ENCODE data around the gene DND1.
"Not testable (repeated sequence)": the region's sequence is repeated elsewhere in the genome, so short reads cannot be mapped to it uniquely, and the experiment has no call there.

Gene DND1

GRCh38 chr5:140639148-140639981, 34.0 kb downstream of the DND1 start, which contains the start of gene TMCO6:
Gene TMCO6, plus strand, starts transcription at chr5:140639451. Its CDS starts 77 bp downstream, at chr5:140639528.
- TF ChIP-seq, protein P1, sequence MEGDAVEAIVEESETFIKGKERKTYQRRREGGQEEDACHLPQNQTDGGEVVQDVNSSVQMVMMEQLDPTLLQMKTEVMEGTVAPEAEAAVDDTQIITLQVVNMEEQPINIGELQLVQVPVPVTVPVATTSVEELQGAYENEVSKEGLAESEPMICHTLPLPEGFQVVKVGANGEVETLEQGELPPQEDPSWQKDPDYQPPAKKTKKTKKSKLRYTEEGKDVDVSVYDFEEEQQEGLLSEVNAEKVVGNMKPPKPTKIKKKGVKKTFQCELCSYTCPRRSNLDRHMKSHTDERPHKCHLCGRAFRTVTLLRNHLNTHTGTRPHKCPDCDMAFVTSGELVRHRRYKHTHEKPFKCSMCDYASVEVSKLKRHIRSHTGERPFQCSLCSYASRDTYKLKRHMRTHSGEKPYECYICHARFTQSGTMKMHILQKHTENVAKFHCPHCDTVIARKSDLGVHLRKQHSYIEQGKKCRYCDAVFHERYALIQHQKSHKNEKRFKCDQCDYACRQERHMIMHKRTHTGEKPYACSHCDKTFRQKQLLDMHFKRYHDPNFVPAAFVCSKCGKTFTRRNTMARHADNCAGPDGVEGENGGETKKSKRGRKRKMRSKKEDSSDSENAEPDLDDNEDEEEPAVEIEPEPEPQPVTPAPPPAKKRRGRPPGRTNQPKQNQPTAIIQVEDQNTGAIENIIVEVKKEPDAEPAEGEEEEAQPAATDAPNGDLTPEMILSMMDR (IDR thresholded peaks at IDR 0.05; ENCODE audit: low read depth, low read length, missing control alignments): peak; percentile 79
- peak; percentile 83 for DNase-seq (ENCODE audit: low read depth)
- H3K4me3 ChIP-seq (ENCODE audit: low read depth, low read length): peak within 1 kb of the TSS; percentile 92

DNA sequence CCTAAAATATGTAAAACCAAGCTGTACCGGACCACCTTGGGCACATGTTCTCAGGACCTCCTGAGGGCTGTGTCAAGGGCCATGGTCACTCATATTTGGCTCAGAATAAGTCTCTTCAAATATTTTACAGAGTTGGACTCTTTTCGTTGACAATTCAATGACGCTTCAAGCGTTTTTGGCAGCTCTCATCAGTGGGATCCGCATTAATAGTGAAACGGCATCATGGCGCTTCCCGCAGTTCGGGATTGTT, 34.6 kb downstream of the DND1 start:
- peak overlapping the region; percentile 92 for H3K4me3 ChIP-seq (ENCODE audit: low read depth, low read length)
- DNase-seq (ENCODE audit: low read depth): not testable (repeated sequence)

DNA sequence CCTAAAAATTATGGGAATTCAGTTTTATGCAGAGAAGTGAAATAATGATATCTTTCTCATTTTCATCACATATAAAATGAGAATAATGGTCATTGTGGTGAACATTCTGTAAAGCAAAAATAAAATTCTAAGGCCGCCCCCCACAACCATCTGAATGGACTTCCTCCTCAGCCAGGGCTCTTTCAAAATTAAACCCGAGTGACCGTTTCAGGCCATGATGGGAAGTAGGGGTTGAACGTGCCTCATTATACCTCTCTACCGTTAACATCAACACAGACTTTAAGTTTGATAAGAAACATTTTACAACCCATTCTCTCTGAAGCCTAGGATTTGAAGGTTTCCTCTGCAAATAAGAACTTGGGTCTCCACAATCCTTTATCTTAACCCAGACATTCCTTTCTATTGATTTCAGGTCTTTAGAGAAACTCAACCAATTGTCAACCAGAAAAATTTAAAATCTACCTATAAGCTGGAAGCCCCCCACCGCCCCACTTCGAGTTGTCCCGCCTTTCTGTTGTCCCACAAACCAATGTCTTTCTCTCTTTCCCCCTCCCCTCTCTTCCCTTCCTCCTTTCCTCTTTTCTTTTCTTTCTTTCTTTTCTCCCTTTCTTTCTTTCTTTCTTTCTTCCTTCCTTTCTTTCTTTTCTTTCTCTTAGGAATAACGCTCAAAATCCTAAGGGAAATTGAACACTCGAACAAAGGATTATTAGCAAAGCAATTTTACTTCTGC, 35.8 kb downstream of the DND1 start:
- TF ChIP-seq, protein P1 (IDR thresholded peaks at IDR 0.05; ENCODE audit: low read depth, low read length, missing control alignments): no peak
- H3K4me3 ChIP-seq (ENCODE audit: low read depth, low read length): no peak overlapping the region
- no peak for DNase-seq (ENCODE audit: low read depth)

DNA sequence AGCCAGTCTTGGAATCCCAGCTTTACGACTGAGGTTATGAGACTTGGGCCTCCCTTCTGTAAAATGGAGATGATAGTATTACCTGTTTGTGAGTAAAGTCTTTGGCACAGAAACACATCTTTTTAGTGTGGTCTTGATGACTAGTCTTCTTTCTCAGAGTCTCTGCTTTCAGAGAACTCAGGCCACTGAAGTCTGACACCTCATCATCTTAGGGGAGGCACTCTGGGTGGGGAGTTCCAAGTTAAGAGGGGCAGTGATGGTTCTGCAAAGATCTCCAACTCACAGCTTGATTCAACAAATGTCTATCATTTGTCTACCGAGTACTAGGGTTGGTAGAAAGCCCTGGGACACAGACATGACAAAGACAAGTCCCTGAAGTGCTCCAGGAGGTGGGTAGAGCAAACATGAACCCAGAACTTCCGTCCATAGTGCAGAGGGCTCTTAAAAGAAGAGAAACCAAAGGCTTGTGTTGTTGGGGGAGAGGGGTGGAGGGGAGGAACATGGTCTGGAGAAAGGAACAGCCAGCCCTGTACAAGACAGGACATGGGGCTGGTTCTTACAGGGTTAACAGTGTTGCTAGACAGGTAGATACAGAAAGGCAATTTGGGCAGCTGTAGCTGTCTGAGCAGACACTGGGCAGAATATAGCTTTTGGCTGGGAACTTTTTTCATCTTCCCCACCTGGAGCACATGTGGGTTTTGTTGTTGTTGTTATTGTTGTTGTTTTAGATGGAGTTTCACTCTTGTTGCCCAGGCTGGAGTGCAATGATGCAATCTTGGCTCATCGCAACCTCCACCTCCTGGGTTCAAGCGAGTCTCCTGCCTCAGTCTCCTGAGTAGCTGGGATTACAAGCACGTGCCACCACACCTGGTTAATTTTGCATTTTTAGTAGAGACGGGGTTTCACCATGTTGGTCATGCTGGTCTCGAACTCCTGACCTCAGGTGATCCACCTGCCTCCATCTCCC, 37.8 kb downstream of the DND1 start:
- no peak for DNase-seq (ENCODE audit: low read depth)
- no peak overlapping the region for H3K4me3 ChIP-seq (ENCODE audit: low read depth, low read length)
- TF ChIP-seq, protein P1 (IDR thresholded peaks at IDR 0.05; ENCODE audit: low read depth, low read length, missing control alignments): no peak

DNA sequence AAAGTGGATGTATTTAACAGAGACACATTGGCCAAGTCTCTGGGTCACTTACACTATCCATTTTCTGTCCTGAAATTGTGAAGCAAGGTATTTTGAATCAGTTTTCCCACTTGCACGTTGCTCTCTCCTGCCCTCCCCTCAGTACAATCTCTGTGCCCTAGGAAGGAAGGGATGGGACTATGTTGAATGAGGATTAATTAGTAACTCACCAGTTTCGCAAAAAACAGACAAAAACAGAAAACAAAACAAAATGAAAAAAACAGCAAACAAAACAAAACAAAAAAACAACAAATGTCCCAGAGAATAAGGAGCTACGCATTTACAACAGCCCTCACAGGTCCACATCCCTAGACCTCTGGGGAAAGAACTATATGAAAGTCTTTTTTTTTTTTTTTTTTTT, 39.3 kb downstream of the DND1 start:
- TF ChIP-seq, protein P1 (IDR thresholded peaks at IDR 0.05; ENCODE audit: low read depth, low read length, missing control alignments): no peak
- no peak for DNase-seq (ENCODE audit: low read depth)
- no peak overlapping the region for H3K4me3 ChIP-seq (ENCODE audit: low read depth, low read length)

- no peak overlapping the region for H3K4me3 ChIP-seq (ENCODE audit: low read depth, low read length)
- TF ChIP-seq, protein P1 (IDR thresholded peaks at IDR 0.05; ENCODE audit: low read depth, low read length, missing control alignments): no peak
Observed at GRCh38 chr5:140633501-140633900, 39.9 kb downstream of the DND1 start.

GRCh38 chr5:140633021-140633471, 40.3 kb downstream of the DND1 start, which contains the start of gene CD14:
Gene CD14, minus strand, starts transcription at chr5:140633175. Its CDS starts 104 bp downstream, at chr5:140633071.
- TF ChIP-seq, protein P1 (IDR thresholded peaks at IDR 0.05; ENCODE audit: low read depth, low read length, missing control alignments): no peak
- peak within 1 kb of the TSS; percentile 56 for H3K4me3 ChIP-seq (ENCODE audit: low read depth, low read length)
- DNase-seq (ENCODE audit: low read depth): no peak

More at GRCh38 chr5:140633501-140633900, 39.9 kb downstream of the DND1 start:
- DNase-seq (ENCODE audit: low read depth): no peak
